Calu3 (cell line): ENCODE measurements around the gene RAB1A. TPM values are rescaled to one million over a fixed set of nuclear protein-coding genes. Genes with fewer than 3 reads are reported as not detected.
"Not testable (repeated sequence)": the region's sequence is repeated elsewhere in the genome, so short reads cannot be mapped to it uniquely, and the experiment has no call there.

Experiments used
- Bru-seq: library from RNA; stranded (reverse); fragments of 400-500 nt; gene quantifications from one replicate; lab custom pipeline; 2021; lab: Mats Ljungman, UMichigan
- BruChase-seq, 2 experiments: library from RNA; stranded (reverse); fragments of 400-500 nt; gene quantifications; one replicate each; lab custom pipeline; 2021; lab: Mats Ljungman, UMichigan
- BruUV-seq: library from RNA; stranded (reverse); fragments of 400-500 nt; replicated peaks from 2 replicates; lab custom pipeline; 2021; lab: Mats Ljungman, UMichigan
- CTCF ChIA-PET: fragments of 300-600 bp; sonication (Branson Sonifier 250); formaldehyde crosslinking; loops from one replicate; lab custom pipeline; 2022; ENCODE audit warnings: antibody characterized with exemption; lab: Charles Lee
- DNase-seq: peaks from one replicate; pipeline ENCODE4 v3.0.0; 2022
- H3K27ac Mint-ChIP-seq: one replicate; pipeline ENCODE4 v1.8.0; 2022; ENCODE audit warnings: mixed read lengths; ENCODE audit not compliant: unreplicated experiment
- H3K27me3 Mint-ChIP-seq: one replicate; pipeline ENCODE4 v1.8.0; 2022; ENCODE audit warnings: mixed read lengths; ENCODE audit not compliant: unreplicated experiment
- H3K36me3 Mint-ChIP-seq: one replicate; pipeline ENCODE4 v1.8.0; 2022; ENCODE audit warnings: mild to moderate bottlenecking, moderate library complexity, mixed read lengths; ENCODE audit not compliant: insufficient read depth, unreplicated experiment
- H3K4me1 Mint-ChIP-seq: one replicate; pipeline ENCODE4 v1.8.0; 2022; ENCODE audit warnings: mild to moderate bottlenecking, low read depth, mixed read lengths; ENCODE audit not compliant: unreplicated experiment
- H3K4me3 Mint-ChIP-seq: one replicate; pipeline ENCODE4 v1.8.0; 2022; ENCODE audit warnings: mild to moderate bottlenecking, low read depth, moderate library complexity, mixed read lengths; ENCODE audit not compliant: unreplicated experiment
- H3K9me3 Mint-ChIP-seq: one replicate; pipeline ENCODE4 v1.8.0; 2022; ENCODE audit warnings: low read depth, mixed read lengths; ENCODE audit not compliant: unreplicated experiment
- intact Hi-C: fragments of 100-400 bp; cut with micrococcal nuclease; formaldehyde crosslinking; loops from one replicate; pipeline ENCODE4 v1.10.0; 2022; ENCODE audit not compliant: unreplicated experiment
- long read RNA-seq: library from polyadenylated mRNA; stranded (forward); transcript quantifications from one replicate; pipeline ENCODE4 v2.0.0, GENCODE V29; 2022
- total RNA-seq: library from RNA; stranded (reverse); gene quantifications from 2 replicates; pipeline ENCODE4 v1.2.3, GENCODE V29; 2022
- TF ChIP-seq, protein P1 (sequence below): fragments of 200-600 bp; IDR thresholded peaks from one replicate; pipeline ENCODE4 v1.8.0; 2022; ENCODE audit warnings: antibody characterized with exemption; ENCODE audit not compliant: unreplicated experiment

Gene RAB1A
- total RNA-seq (141 and 148 TPM in 2 replicates), Bru-seq, nascent RNA (percentile 96 among the genes with signal in this experiment), BruChase-seq, experiment 1, labeled RNA remaining after a 6-hour chase (percentile 96 among the genes with signal in this experiment), BruChase-seq, experiment 2, labeled RNA remaining after a 2-hour chase (percentile 96 among the genes with signal in this experiment)
- long read RNA-seq, transcript RAB1A-203 (6 exons, 2,447 nt), result major isoform, 308 of 334 reads
- long read RNA-seq, partial matches to known transcripts, result 4 of 334 reads
- long read RNA-seq, other reads (novel, unspliced or antisense), result 18 of 334 reads

DNA sequence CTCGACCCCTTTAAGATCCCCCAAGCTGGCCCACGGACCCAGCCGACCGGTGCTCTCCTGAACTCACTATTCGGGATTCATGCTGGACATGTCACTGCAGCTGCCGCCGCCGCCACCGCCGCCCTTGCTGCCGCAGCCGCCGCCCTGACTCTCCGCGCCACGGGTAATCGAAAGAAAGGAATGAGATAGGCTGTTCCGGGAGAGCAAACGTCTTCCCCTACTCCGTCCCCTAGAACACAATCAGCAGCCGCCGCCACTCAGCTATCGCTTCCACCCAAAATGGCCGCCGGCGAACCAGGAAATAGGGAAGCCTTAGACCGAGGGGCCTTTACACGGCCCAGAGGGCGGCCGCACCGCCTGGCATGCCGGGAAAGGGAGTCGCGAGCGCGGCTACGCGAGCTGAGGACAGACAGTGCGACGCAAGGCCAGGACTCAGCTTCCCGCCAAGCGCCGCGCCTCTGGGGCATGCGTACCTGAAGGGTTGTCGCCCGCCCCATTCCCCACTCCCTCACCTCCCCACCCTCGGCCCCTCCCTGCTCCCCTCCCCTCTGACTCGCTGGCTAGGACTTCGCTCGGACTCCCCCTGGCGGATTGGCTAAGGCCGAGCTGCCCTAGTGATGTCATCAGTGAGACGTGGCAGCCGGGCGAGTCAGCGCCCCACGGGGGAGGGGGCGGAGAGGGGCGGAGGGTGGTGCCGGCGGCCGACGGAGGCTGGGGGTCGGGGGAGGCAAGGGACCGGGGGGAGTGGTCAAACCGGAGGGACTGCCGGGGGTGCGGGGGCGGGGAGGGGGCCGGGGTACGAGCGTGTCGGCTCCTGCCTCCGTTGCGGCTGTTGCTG, at the start of gene RAB1A:
Gene RAB1A (minus strand): TSS at position 281 of the 838 bp plus-strand sequence. CDS start 191 bp downstream, at position 90.
- H3K4me1 Mint-ChIP-seq, result peaks cover 18% of the 10 kb centered on the region
- no peaks in the 10 kb centered on the region for H3K27me3 Mint-ChIP-seq
- no TSS peak for BruUV-seq
- peak; percentile 98 for DNase-seq
- CTCF ChIA-PET, result interaction anchor here (0.6 to 1.7 kb wide), 16 partner anchors 9 to 476 kb away, joined by 3 to 11 read pairs (median 4); partner anchors contain the start of genes ACTR2, CEP68 and SERTAD2
- H3K9me3 Mint-ChIP-seq, result no peaks in the 10 kb centered on the region
- TF ChIP-seq, protein P1, sequence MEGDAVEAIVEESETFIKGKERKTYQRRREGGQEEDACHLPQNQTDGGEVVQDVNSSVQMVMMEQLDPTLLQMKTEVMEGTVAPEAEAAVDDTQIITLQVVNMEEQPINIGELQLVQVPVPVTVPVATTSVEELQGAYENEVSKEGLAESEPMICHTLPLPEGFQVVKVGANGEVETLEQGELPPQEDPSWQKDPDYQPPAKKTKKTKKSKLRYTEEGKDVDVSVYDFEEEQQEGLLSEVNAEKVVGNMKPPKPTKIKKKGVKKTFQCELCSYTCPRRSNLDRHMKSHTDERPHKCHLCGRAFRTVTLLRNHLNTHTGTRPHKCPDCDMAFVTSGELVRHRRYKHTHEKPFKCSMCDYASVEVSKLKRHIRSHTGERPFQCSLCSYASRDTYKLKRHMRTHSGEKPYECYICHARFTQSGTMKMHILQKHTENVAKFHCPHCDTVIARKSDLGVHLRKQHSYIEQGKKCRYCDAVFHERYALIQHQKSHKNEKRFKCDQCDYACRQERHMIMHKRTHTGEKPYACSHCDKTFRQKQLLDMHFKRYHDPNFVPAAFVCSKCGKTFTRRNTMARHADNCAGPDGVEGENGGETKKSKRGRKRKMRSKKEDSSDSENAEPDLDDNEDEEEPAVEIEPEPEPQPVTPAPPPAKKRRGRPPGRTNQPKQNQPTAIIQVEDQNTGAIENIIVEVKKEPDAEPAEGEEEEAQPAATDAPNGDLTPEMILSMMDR, result peak; percentile 6
- H3K36me3 Mint-ChIP-seq, result peaks cover 30% of the 10 kb centered on the region
- H3K4me3 Mint-ChIP-seq, result peak within 1 kb of the TSS; percentile 89
- intact Hi-C loops, result loop anchor here (5.0 kb wide), 1 partner anchor 37 kb away; no protein-coding TSS in a partner anchor
- peak within 1 kb of the TSS; percentile 98 for H3K27ac Mint-ChIP-seq

DNA sequence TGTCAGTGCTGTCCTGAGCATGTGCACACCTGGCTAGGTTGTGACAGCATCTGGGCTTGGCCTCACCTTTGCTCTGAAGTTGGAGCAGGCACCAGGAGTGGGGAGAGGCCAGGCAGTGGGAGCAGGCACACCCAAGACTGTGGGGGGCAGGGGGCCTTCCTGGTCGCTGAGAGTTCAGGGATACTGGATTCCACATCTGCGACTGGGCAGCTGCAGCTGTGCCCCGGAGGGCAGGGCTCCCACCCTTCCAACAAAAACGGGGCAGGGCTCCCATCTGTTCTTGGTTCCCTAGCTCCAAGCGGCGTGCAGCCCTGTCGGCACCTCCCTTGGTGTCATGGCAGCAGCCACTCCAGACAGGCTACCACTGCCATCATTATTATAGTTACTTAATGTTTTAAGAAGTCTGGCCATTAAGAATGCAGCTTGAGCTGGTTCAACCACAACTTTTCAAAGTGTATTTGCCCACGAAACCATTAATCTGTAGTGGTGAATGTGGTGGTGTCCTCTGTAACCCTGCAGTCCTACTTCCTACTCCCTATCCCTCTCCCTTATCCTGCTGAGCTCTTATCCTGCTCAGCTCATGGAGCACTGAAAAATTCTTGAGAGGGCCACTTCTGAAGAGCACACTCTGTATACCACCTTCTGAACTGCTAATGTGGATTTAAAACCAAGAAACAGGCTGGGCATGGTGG, 48.0 kb upstream of the RAB1A start:
- Mint-ChIP-seq H3K4me3 (no peak overlapping the region), H3K9me3 (no peaks in the 10 kb centered on the region), H3K27me3 (no peaks in the 10 kb centered on the region), H3K27ac (no peak overlapping the region), H3K4me1 (no peaks in the 10 kb centered on the region), H3K36me3 (no peaks in the 10 kb centered on the region)
- no TSS peak for BruUV-seq
- TF ChIP-seq, protein P1, result no peak
- intact Hi-C loops, result no loop called here
- no peak for DNase-seq
- CTCF ChIA-PET, result interaction anchor here (0.6 kb wide), 2 partner anchors 20 to 70 kb away, joined by 4 to 7 read pairs; no protein-coding TSS in a partner anchor

DNA sequence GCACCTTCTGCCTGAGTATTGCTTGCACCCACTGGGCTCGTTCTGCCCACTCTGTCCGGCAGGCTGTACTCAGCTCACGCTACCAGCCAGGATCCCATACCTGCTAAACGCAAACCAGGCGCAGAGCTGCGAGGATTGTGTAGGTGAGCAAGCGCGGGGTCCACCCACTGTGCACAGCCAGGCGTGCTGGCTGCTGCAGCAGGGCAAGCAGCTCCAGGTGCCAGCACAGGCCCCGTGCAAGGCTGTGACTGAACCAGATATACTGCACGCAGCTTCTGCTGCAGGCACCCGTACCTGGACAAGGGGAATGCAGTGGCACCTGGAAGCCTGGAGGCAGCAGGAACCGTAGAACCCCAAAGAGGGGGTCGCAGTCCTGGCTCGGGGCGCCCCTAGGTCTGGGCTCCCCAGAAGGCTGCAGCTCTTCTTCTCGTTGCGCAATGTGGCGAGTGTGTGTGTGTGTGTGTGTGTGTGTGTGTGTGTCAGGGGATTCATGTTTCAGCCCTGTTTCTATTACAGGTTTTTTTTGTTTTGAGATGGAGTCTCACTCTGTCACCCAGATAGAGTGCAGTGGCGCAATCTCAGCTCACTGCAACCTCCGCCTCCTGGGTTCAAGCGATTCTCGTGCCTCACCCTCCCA, 46.1 kb upstream of the RAB1A start:
- no peak for DNase-seq
- H3K27me3 Mint-ChIP-seq, result no peaks in the 10 kb centered on the region
- CTCF ChIA-PET, result interaction anchor here (0.7 to 1.4 kb wide), 2 partner anchors 11 to 46 kb away, joined by 3 to 6 read pairs; no protein-coding TSS in a partner anchor
- TF ChIP-seq, protein P1, result no peak
- H3K27ac Mint-ChIP-seq, result no peak overlapping the region
- intact Hi-C loops, result no loop called here
- no peaks in the 10 kb centered on the region for H3K9me3 Mint-ChIP-seq
- H3K36me3 Mint-ChIP-seq, result no peaks in the 10 kb centered on the region
- no peaks in the 10 kb centered on the region for H3K4me1 Mint-ChIP-seq
- BruUV-seq, result no TSS peak
- H3K4me3 Mint-ChIP-seq, result no peak overlapping the region

DNA sequence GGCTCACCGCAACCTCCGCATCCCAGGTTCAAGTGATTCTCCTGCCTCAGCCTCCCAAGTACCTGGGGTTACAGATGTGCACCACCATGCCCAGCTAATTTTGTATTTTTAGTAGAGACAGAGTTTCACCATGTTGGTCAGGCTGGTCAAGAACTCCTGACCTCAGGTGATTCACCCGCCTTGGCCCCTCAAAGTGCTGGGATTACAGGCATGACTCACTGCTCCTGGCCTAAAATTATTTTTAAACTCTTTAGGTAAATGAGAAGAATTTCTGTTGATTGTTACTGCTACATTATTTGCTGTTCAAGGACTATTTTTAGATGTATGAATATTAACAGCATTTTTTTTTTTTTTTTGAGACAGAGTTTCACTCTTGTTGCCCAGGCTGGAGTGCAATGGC, 44.1 kb upstream of the RAB1A start:
- DNase-seq, CTCF ChIA-PET, H3K27me3 Mint-ChIP-seq, H3K4me1 Mint-ChIP-seq, H3K36me3 Mint-ChIP-seq, H3K9me3 Mint-ChIP-seq, H3K27ac Mint-ChIP-seq, H3K4me3 Mint-ChIP-seq, intact Hi-C loops, BruUV-seq: not testable (repeated sequence)
